HUDEP-2 (cell line): Measurements from ENCODE around the gene STK39.
A peak's percentile ranks its signal among the peaks of the same experiment; 100 is the strongest.

Source experiments
- DNase-seq, 76 experiments: peaks; one replicate each; lab custom pipeline; 2025; ENCODE audit not compliant: unreplicated experiment in 76 of 76; lab: John Stamatoyannopoulos, UW

The STK39 gene

DNA sequence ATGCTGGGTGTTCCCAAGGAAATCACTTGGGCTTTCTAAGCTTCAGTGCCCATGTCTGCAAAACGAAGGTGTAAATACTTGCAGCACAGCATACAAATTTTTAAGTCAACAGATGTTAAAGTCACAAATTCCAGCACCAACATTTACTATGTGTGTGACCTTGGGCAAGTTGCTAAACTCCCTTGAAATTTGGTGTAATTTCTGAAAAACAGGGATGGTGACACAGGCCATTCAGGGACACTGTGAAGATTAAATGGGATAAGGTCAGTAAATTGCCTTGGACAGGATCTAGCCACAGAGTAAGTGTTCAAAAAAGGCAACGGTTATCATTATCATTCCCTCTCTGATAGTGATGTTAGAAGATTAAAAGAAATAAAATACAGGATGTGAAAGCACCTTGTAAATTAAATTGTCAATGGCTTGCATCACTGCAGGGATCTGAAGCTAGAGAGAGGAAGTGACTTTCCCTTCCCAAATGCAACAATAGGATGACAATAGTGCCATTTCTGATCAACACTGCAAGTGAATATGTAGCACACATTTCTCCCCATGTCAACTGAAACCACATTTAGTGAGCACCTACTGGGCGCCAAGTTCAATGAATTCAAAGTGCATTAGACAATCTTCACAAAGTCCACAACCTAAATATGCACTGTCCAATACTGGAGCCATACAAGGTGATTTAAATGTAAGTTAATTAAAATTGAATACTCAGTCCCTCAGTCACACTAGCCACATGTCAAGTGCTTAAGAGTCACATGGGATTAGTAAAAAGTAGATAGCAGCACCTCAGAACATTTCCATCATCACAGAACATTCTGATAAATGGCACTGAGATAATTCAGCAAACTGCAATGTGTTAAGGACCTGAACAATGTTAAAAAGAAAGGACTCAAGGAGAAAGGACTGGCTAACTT lies 81.2 kb downstream of the STK39 start:
- DNase-seq, result no peak

DNA sequence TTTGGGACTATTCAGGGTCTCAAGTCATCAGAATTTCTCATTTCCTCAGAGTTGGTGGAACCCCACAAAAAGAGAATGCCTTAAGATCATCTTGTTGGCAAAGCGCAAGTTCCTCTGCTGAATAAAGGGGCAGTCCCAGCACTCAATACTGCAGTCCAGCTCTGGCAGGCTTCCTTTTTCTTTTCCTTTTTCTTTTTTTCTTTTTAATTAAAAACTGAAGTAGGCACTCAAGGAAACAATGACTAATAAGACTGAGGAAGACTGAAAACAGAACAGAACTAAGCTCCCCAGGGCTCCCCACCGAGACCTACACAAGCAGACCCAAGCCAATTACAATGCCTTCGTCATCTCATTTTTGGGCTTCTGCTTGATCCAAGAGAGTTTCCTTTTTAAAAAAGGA lies 82.0 kb downstream of the STK39 start:
- no peak for DNase-seq

DNA sequence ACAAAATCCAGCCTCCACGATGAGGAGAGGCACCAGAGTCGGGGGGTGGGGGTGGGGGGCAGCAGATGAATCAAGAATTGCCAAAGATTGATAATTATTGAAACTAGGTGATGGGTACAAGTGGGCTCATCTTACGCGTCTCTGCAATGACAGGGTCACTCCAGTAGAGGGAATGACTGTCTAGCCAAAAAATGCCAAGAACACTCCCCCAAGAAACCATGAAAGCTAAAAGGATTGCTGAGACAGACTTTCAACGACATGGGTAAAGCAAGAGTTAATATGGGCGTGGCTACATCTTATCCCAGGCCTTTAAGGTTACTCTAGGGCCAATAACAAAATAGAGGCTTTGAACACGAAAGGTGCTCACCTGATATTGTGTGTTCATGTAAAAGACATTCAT lies 86.5 kb downstream of the STK39 start:
- peak in 3 of 76 experiments; percentile 5 to 20 (median 15) for DNase-seq

DNA sequence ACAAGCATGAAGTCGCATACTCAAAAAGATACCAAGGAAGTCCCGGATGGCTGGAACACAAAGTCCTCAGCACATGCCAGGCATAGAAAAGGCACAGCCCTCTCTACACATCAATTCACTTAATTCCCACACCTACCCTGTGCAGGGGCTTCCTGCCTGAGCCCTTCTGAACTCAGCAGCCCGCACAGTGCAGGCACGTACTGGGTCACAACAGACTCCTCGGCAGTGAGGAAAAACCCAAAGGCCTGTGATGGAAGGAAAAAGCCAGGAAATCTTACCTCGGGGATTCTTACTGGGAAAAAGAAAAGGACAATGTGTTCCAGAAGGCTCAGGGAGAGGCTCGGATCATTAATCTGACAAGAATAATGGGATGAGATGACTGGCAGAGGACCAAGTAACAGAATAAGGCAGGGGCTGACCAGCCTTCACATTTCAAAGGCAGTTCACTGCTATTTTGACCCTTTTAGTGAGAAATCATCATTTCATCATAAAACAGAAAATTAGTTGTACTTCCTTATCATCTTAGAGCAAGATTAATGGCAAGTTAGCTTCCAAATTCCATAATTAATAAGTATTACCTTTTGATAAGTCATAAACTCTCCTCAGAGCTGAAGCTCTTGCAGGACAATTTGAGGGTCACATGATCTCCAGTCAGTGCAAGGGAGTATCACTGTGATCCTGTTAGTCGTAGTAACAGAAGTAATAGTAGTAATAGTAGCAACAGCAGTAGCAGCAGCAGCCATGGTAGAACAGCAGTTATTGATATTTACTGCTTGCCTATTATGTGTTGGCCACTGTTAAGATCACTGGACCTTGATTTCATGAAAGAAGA lies 87.4 kb downstream of the STK39 start:
- DNase-seq, result no peak

DNA sequence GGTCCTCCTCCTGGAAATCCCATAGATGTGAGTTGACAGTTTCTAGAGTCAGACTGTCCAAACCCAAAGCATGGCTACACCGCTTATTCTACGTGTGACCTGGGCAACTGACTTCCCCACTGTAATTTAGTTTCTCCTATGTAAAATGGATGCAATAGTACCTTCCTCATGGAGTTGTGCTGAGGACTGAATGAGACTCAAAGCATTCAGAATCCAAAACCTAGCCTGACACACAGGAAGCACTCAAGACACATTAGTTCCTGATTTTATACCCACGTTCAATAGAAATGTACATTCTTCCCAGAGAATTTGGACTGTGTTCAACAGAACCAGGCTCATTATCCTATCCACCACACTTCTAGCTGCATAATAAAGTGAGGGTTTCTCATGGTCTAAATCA lies 88.8 kb downstream of the STK39 start:
- no peak for DNase-seq

DNA sequence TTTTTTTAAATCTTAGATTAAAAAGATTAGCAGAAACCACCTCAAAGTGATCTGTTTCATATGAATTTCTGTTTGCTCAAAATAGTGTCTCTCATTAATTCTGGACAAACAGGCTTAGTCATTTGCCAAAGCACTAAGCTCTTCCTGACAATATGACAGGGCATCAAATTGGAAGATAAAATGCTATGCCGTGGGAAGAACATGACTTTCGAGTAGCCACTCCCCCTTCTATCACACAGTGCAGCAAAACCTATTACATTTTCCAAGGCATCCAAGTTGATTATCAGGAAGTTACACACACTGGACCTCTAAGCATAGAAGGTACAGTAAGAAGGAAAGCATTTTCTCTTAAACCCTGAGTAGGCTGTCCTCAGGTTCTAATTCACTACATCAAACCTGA lies 89.5 kb downstream of the STK39 start:
- no peak for DNase-seq

DNA sequence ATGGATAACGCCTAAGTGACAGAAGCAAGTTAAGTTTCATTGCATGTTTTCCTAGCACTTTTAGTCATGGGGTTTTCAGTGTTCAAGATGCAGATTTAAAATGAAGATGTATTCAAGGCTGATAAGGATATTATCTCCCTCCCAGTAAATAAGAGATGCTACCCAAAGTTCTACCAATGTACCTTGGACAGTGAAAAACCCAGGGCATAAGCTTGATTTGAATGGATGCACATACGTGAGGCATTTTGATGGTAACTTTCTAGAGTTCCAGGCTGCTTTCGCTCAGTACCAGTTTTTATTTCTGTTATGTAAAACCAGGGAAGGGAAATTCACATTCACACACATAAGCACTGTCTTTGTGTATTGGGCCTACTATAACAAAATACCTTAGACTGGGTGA lies 90.3 kb downstream of the STK39 start:
- DNase-seq, result no peak

DNA sequence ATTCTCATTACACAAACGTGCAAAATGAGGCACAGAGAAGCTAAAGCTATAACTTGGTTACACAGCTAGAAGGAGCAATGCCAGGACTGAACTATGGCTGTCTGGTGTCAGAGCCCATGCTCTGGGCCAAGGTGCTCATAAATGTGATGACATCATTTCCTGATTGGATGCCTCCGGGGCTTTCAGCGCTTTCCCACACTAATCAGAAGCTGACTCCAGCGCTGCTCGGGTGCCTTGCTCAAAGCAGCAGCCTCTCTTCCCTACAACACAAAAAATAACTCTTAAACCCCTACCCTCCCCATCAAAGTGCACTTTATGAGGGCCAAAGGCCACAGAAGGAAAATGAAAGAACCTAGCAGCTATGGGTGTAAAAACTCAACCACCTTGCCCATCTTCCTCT lies 90.7 kb downstream of the STK39 start:
- no peak for DNase-seq

DNA sequence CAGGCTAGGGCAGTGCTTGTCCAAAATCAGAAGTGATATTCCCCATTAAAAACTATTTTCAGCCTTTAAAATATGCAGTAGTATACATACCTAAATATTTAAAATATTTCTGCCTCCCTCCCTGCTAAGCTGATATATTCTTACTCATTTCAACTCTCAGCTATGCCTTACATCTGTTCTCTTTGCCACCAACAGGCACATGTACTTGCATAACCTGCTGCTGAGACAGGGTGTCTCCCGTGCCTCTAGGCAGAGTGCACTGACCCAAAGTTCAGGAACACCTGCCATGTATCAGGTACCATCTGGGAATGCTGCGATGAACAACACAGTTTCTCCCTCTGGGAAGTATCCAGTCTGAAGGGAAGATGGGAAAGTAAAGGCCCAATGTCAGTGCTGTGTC lies 91.7 kb downstream of the STK39 start:
- no peak for DNase-seq

DNA sequence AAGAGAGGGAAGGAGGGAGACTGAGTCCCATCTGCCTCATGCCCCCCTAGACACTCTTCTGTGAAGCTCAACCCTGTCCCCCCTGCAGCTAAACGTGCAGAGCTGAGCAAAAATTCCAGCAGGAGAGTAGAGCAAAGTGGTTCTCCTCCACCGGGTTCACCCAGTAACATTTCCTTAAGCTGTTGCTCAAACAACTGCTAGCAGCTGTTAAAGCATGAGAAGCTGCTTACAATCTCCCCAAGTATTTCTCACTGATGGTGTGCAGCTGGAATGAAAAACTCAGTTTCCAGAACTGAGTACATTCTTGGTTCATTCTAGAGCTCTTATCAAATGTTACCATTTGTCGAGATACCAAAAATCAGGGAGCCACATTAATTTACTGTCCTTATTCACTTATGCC lies 92.3 kb downstream of the STK39 start:
- no peak for DNase-seq

DNA sequence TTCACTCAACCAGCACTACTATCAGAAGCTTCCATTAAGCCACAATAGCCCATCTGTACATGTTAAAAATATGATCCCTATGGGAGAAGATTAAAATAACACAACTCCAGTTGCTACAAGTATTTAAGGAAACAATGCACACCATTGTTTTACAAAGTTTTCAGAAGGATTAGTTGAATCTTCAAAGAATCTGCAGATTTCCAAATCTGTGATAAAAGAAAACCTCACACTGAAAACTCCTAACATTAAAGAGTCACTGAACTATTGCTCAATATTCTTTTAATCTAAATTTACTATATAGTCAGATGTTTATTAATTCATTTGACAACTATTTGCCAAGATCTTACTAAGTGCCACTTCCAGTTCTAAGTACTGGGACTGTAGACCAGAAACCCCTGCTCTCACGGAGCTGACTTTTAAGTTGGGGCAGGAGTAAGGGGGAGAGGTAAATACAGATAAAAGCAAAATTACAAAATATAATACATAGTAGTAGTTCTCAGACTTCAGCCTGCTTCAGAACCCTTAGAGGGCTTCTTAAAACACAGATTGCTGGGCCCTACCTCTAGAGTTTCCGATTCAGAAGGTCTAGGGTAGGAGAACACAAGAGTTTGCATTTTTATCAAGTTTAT lies 94.4 kb downstream of the STK39 start:
- no peak for DNase-seq

DNA sequence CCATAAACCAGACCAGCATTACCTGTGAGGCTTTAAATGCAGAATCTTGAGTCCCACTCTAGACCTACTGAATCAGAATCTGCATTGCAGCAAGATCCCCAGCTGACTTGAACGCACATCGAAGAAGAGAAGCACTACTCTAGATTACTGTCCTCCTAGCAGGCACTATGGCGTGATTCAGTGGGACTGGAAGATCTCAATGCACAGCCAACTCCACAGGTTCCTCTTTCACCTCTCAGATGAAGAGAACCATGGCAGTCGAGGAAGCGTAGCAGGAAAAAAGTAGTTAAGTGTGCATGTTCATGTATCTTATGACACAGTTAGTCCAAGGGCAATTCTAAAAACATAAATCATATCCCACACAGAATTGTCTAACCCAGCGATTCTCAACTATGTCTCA lies 97.4 kb downstream of the STK39 start:
- no peak for DNase-seq

DNA sequence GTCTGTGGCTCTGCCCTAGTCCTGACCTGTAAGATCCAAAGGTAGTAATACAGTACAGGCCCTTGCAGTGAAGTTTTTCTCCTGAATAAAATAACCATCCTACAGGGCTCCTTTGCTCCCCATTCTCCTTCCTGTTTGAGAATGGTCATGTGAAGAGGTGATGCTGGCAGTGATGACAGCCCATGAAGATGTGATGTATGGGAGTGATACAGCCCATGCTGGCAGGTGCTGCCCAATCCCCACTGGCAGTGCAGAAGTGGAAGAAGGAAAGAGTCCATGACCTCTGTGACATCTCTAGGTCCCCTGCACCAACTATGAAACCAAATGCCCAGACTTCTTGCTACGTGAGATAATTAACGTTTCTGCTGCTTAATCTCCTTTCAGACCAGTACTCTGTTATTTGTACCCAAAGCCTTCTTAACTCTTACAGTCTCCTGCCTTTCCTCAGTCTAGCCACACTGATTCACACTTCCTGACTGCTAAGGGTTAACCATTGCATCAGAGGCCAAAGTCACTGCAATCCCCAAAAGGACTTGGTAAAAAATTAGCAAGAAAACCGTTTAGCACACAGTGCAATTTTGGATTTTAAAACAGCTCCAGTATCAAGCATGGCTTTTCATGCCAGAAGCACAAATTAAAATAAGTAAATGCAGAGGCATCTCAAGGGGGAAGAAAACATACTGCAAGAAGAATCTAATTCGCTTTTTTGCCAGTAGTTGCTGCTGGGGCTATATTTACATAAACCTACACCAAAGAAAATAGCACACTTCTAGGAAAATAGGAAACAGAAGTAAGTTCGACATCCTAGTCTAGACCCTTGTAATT lies 98.0 kb downstream of the STK39 start:
- no peak for DNase-seq

DNA sequence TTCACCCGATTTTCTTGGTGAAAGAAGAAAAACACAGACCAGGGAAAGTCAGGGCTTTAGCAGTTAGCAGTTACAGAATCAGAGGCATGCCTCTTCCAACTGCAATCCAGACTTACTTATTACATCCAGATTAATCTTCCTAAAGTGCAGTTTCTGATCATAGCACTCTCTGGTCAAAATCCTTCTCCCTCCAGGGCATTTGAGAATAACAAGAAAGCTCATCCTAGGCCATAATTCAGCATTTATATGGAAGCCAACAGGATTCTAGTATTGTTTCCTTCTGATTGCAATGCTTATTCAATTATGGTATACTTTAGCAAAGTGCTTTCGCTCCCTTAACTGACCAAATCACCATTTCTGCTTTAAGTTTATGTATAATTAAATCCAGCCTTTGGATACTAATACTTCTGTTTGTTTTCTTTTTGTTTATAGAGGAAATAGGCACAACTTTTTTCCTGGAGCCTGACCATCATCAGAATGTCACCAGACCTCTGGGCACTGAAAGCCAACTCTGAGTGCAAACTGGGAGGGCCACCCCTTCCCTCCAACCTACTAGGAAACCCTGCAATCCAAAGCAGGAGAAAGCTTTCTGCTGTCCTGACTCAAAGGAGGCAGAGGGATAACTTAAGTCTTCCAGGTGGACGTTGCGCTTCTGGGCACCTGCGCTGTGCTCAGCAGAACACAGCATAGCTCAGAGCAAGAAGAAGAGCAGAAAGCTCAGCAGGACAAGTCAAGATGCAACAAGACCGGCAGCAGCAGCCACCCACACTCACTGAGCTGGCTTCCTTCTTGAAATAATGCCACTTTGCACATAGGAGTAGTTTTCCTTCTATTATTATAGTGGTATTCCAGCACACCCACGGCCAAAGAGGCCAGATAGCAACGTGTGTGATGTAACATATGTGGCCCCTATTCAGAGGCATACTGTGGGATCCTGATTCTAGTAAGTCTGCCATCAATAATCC lies 99.3 kb downstream of the STK39 start:
- DNase-seq, result no peak

DNA sequence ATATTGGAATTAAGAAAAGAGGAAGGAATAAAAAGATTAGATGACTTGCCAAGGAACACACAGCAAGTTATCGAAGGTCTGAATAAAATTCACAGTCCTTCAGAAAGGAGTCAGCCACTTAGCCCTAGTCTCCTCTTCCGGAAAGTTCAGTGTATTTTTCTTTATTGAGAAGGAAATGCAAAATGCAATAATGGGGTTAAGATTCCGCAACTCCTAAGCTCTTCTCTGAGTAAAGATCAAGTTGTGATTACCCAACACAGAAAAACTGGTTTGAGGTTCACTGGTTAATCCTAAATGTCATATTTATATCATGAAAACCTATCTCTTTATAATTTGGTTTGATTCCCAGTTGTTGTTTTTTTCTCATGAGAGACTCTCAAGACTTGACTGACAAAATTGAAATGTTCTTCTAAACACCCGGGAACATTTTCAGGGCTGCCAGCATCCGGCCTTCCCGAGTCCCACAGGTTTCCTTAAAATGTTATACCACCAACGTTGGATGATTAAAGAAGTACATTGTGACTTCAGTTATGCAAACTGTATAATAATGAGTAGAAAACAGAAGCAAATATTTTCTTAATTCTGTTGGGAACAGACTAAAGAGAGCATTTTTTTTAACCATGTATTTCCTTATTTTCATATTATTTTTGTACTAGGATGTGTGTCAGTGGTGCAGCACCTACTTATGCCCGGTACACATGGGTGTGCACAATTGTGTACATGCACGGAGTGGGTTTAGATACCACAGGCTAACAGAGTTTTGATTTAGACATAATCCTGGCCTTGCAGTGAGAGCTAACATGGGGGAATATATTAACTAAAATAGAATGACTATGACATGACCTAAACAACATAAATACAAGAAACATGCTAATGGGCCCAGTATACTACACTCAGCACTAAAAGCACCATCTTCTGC lies 100.2 kb downstream of the STK39 start:
- no peak for DNase-seq

DNA sequence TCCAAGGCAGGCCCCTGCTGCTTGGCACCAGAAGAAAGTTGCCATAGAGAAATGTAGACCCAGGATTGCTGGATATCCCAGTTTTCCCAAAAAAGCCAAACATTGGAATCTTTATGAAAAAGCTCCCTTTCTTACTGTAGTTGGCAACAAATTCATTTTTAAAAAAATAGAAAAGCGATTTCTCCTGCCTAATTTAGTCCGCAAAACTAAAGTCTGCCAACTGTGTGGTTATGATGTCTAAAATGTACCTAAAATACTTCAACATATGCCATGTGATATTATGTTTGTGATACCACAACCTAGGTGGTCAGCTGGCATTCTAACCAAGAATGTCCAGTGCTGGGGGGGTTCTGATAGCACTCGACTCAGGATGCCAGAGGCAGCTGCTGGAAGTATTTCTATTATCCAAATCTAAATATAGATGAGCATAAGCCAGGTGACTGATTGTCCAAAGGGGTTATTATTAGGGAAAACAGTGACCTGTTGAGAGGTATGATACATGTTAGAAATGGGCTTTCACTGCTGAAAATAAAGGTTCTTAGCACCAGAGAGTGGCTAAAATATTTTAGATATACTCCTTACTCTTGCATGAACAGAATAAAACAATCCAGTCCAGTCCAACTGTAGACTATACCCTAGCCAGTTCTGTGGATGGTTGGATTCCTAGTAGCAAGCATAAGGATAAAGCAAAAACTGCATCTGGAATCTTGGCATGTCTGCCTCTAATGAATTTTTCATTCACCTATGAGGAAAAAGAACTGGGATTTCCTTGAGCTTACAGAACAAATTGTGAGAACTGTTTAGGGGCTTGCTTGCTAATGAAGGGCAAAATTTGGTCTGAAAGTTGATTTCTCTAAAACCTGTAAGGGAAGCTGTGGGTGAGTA lies 101.7 kb downstream of the STK39 start:
- no peak for DNase-seq

DNA sequence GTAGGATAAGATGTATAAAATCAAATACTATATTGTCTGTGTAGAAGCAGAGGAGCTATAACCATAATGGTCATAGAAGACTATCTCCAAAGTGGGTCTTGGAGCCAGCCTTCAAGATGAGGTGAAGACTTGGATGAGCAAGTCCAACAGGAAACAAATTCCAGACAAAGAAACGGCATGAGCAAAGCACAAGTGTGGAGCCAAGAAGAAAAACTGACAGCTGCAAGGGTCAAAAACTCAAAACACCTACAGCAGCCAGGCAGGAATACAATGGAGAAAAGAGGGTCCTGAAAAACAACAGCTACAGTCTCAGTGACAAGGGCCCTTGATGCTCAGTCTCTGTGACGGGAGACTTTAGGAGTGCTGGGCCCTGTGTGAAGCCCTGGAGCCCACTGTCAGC lies 102.4 kb downstream of the STK39 start:
- no peak for DNase-seq
